DMS53 (cell line): ENCODE results near the gene XYLT1.

Experiments
- DNase-seq: peaks from one replicate; lab custom pipeline; 2025; lab: John Stamatoyannopoulos, UW

Gene XYLT1

GRCh38 chr16:17457997-17458396 lies 12.8 kb downstream of the XYLT1 start:
- DNase-seq: no peak

- DNase-seq: no peak
These were observed 13.2 kb downstream of the XYLT1 start for GRCh38 chr16:17457513-17457912.

DNA sequence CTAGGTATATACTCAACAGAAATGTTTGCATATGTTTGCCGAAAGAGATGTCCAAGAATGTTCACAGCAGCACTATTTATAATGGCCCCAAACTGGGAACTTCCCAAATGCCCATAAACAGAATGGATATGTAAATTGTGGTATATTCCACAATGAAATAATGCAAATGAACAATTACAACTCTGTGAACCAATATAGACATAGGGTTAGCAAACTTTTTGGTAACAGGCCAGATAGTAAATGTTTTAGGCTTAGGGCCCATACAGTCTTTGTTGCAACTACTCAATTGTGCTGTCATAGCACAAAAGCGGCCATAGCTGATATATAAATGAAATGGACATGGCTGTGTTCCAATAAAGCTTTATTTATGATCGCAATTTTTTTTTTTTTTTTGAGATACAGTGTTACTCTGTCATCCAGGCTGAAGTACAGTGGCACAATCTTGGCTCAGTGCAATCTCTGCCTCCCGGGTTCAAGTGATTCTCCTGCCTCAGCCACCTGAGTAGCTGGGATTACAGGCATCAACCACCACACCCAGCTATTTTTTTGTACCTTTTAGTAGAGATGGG lies 16.5 kb downstream of the XYLT1 start:
- no peak for DNase-seq

DNA sequence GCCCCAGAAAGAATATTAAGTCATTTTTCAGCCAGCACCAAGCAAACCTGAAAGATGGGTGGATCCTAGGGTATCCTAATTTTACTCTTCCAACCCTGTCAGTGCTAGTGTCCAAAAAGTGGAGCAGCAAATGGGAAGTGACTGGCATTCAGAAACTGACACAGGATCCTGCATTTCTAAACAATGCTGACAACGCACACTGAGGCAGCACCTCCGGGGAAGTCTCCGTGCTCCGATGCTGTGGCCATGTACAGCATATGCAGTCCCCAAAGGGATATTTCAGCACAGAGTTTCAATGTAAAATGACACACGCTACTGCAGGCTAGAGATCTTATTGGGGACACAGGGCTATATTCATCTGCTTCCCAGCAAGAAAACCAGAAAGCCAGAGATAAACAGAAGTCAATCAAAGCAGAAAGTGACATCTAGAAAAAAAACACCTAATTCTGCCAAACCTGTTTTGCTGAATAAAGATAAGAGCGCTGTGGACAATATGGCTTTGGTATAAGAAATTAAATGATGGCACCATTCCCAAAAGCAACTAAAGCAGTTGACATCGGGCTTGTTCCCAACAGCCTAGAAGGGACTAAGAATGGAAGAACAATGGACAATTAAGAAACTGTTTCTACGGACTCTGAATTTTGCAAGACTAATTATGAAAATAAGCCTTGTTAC lies 17.3 kb downstream of the XYLT1 start:
- no peak for DNase-seq

DNA sequence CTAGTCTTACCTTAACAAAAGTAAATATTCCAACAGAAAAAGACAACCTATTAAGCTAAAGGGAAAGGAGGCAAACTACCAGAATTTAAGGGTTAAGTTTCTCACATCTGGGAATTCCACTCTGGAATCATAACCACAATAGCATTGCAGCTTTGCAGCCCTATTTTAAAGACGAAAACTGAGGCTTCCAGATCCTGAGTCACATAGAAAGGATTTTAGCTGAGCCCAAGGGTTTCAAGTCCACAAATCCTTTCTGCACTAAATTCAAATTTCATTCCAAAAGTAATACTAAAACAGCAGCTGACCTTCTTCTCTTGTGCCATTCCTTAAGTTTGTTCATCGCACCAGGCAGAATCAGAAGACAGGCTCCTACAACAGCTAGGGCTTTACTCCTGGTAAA lies 17.8 kb downstream of the XYLT1 start:
- DNase-seq: no peak

DNA sequence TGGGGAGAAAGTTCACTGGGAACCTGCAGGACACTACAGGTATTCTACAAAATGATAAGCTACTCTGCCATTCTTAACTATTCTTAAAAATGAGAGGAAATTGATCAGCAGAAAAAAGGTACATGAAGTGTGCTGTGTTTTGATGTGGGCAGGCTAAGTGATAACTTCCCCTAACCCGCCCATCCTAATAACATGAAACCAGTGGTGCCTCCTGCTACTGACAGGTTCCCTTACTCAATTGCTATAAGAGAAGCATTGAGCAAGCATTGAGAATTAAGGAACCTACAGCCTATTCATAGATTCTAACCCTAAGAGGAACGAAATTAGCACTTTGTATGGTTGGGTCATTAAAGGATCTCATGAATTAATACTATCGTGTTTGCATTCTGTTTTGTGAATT lies 18.9 kb downstream of the XYLT1 start:
- no peak for DNase-seq

GRCh38 chr16:17450291-17450690 lies 20.5 kb downstream of the XYLT1 start:
- DNase-seq: no peak

DNA sequence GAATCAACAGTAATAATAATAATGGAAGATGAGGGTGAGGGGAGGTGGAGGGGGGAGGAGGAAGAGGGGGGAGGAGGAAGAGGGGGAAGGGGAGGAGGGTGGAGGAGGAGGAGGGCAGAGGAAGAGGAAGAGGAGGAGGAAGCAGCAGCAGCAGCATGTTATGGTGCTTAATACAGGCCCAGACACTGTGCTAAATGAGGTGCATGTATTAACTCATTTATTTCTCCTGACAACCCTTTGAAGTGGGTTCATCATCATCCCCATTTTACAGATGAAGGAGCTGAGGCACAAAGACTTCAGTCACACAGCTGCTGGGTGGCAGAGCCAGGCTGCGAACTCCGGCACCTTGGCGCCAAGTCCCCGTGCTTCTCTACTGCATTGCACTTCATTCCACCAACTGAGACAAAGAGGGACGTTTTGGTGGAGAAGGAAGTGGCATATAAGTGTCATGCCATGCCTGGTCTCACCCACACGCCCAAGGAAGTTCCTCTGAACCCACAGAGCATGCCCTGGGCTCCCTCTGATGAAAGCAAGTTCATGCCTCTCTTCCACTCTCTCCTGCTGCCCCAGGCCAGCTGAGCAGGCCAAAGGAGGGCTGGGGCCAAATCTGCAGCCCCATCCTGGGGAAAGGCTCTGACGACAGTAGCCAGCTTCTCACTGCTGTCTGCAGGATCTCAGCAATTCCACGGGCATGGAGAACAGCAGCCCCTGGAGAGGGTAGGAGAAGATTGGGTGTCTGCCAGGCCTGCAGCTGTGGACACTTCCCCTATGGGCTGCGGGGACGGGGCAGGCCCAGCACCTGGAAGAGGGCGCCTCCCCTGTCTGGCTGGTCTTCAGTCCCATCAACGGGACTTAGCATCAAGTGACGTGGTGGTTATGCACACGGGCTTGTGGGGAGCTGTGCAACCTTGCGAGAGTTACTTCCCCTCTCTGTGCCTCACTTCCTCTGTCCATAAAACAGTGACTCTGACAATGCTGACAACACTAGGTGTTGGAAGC lies 21.8 kb downstream of the XYLT1 start:
- DNase-seq: no peak

GRCh38 chr16:17447101-17447569 lies 23.6 kb downstream of the XYLT1 start:
- no peak for DNase-seq

DNA sequence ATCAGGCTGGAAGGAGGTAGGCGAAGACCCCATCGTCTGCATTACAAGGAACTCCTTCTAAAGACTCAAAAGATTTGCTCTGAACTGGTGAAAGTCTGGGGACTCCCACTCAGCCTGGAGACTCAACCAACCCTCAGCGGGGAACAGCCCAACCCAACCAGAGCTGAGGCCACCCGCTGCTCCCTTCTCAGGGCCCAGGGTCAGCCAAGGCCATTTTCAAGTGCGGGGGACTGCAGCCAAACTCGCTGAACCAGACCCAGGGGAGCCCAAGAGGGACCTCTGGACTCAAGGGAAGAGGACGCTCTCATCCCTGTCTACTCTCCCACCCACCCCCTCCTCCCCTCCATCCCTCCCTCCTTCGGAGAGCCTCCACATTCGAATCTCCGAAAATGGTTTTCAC lies 24.1 kb downstream of the XYLT1 start:
- DNase-seq: no peak

DNA sequence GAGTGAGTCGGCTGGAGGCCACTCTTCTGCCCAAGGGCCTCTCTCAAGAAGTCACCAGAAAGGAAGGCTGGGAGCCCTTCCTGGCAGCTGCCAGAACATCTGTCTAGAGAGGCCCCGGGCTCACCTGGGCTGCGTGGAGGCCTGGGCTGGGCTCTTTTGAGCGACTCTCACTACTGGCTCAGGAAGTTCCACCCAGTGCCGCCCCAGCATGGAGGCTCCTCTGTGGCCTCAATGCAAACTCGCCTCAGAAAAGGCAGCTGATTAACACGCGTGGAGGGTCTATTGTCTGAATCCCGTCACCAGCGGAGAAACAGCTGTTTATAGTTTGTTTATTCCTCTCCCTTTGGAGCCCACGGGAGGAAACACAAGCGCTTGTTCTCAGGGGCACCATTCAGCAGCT lies 25.3 kb downstream of the XYLT1 start:
- DNase-seq: no peak

GRCh38 chr16:17444658-17445057 lies 26.1 kb downstream of the XYLT1 start:
- no peak for DNase-seq

- DNase-seq: no peak
These were observed 30.6 kb downstream of the XYLT1 start for GRCh38 chr16:17440131-17440530.

GRCh38 chr16:17439580-17439979 lies 31.2 kb downstream of the XYLT1 start:
- DNase-seq: no peak

DNA sequence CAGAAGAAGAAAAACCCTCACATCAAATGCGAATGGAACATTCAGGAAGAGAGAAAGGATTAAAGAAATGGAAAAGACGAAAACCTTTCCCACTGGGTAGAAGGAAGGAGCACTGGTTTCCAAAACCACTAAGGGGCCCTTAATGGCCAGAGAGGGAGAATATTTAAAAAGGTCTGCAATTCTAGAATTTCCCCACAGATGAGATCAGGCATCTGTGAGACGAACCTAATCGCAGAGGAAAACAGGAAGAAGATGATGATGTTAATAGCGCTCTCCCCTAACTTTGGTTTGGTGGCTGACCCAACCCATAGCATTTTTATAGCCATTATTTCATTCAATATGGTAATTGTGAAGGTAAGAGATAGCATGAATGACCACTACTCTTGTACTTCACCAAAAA lies 32.8 kb downstream of the XYLT1 start:
- no peak for DNase-seq

DNA sequence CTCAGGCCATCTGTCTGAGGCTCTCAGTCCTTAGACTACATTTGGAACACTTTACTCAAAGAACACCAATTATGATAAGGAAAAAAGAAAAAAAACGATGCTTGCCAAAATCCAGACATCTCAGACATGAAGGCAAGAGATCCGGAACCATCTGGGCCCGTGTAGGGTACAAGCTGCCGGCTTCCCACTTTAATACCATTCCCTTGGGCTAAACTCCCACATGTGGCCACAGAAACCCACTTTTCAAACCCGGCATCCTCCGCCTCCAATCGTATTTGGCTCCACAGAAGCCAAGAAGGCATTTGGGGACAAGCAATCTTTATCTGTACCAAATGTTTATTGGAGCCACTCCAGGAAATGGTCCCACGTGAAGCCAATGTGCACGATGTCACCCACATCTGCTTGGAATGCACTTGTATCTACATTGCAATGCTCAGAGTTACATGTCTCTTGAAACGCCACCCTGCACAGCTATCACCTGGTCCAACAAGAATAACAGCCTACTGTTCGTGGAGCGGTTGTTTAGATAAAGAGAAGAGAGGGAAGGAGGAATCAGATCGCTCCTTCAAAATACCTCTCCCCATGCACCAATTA lies 33.5 kb downstream of the XYLT1 start:
- DNase-seq: no peak

DNA sequence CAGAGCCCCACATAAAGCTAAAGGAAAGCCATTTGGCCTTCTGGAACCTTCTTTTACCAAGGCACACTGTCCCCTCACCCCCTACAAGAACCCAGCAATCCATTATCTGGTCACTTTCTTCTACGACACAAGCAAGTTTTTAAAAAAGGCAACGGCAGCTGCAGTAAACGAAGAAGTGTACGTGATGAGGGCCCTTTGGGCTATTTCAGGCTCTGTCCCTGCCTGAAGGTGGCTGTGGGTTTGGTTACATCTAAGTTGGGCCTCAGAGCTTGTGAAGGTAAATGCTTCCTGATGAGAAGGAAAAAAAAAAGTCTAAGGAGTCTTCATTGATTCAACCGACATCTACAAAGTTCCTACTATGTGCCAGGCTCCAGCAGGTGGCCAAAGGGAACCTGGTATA lies 35.4 kb downstream of the XYLT1 start:
- no peak for DNase-seq

GRCh38 chr16:17433577-17434451 lies 36.9 kb downstream of the XYLT1 start:
- DNase-seq: no peak

GRCh38 chr16:17432901-17433576 lies 37.7 kb downstream of the XYLT1 start:
- no peak for DNase-seq

DNA sequence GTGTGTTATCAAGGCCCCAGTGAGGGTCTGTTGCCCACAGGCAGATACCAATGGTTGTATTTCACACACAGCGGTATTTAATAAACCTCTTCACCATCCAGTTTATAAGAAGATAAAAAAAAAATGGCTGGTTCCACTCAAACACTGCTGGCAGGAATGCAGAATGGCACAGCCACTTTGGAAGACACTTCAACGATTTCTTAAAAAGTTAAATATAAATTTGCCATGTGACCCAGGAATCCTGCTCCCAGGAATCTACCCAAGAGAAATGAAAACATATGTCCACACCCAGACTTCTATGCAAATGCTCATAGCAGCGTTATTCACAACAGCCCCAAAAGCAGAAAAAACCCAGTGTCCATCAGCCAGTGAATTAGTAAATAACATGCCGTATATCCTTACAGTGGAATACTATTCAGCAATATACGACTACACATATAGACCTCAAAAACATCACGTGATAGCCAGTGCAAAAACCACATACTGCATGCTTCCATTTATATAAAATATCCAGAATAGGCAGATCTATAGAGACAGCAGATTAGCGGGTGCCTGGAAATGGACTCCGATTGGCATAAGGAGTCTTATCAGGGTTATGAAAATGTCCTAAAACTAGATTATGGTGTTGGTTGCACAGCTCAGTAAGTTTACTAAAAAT lies 38.7 kb downstream of the XYLT1 start:
- no peak for DNase-seq
